Common myeloid progenitor, CD34-positive (primary cell): ENCODE measurements around the gene ZNF319.
A peak's percentile ranks its signal among the peaks of the same experiment; 100 is the strongest.

Experiments
- CTCF ChIA-PET: fragments of 350-600 bp; sonication (Branson Sonifier 250); formaldehyde crosslinking; loops from one replicate; lab custom pipeline; 2021; ENCODE audit warnings: antibody characterized with exemption; lab: Charles Lee
- POLR2A ChIA-PET: fragments of 350-600 bp; sonication (Branson Sonifier 250); formaldehyde crosslinking; loops from one replicate; lab custom pipeline; 2021; ENCODE audit warnings: antibody characterized with exemption; lab: Charles Lee
- DNase-seq, 3 donors: peaks; one replicate each; pipeline versions ENCODE4 v3.0.0 to v3.0.0-alpha.2; 2013
- H3K27ac ChIP-seq, 2 experiments: 1 replicate in 1 of 2; 2 replicates in 1 of 2; pipeline ENCODE4 v1.7.0; 2013; ENCODE audit warnings: inconsistent platforms in 2 of 2, low read length in 2 of 2, mild to moderate bottlenecking in 2 of 2, low read depth in 1 of 2, moderate library complexity in 1 of 2; ENCODE audit not compliant: severe bottlenecking in 2 of 2, insufficient read depth in 1 of 2, poor library complexity in 1 of 2
- H3K27me3 ChIP-seq, 5 experiments: replicated peaks in 2 of 5; 1 replicate in 3 of 5; 2 replicates in 2 of 5; pipeline versions ENCODE4 v1.6.1 to v1.7.0; 2013; ENCODE audit warnings: low read length in 4 of 5, mild to moderate bottlenecking in 2 of 5, moderate library complexity in 2 of 5, inconsistent platforms in 1 of 5; ENCODE audit not compliant: insufficient read depth in 5 of 5, control insufficient read depth in 4 of 5
- H3K36me3 ChIP-seq, 4 experiments: 1 replicate in 2 of 4; 2 replicates in 2 of 4; pipeline versions ENCODE4 v1.6.1 to v1.7.0; 2013; ENCODE audit warnings: low read length in 3 of 4, control low read depth in 1 of 4, mild to moderate bottlenecking in 1 of 4; ENCODE audit not compliant: control insufficient read depth in 4 of 4, insufficient read depth in 4 of 4
- H3K4me1 ChIP-seq, 4 experiments: 1 replicate in 3 of 4; 2 replicates in 1 of 4; pipeline versions ENCODE4 v1.6.1 to v1.7.1; 2013; ENCODE audit warnings: low read length in 3 of 4, mild to moderate bottlenecking in 3 of 4, control low read depth in 1 of 4, inconsistent platforms in 1 of 4, moderate library complexity in 1 of 4; ENCODE audit not compliant: control insufficient read depth in 4 of 4, insufficient read depth in 4 of 4; ENCODE audit errors: control extremely low read depth in 1 of 4
- H3K4me3 ChIP-seq, 7 experiments: 1 replicate in 4 of 7; 2 replicates in 3 of 7; pipeline versions ENCODE4 v1.5.1 to v1.7.0; 2013; ENCODE audit warnings: mild to moderate bottlenecking in 7 of 7, low read length in 6 of 7, moderate library complexity in 6 of 7, inconsistent platforms in 2 of 7, low read depth in 2 of 7, control low read depth in 1 of 7; ENCODE audit not compliant: insufficient read depth in 4 of 7, control insufficient read depth in 1 of 7; ENCODE audit errors: extremely low read depth in 1 of 7
- H3K9me3 ChIP-seq, 5 experiments: 1 replicate in 4 of 5; 2 replicates in 1 of 5; pipeline versions ENCODE4 v1.6.1 to v1.7.1; 2013; ENCODE audit warnings: low read length in 4 of 5, mild to moderate bottlenecking in 2 of 5, inconsistent platforms in 1 of 5, low read depth in 1 of 5, moderate library complexity in 1 of 5; ENCODE audit not compliant: control insufficient read depth in 4 of 5, insufficient read depth in 2 of 5; ENCODE audit errors: control extremely low read depth in 1 of 5
- whole genome bisulfite sequencing: methylation state at CpG from one replicate; pipeline ENCODE4 v1.1.5; 2013; ENCODE audit not compliant: insufficient coverage; 5-methylcytosine and 5-hydroxymethylcytosine counted together

Gene ZNF319

DNA sequence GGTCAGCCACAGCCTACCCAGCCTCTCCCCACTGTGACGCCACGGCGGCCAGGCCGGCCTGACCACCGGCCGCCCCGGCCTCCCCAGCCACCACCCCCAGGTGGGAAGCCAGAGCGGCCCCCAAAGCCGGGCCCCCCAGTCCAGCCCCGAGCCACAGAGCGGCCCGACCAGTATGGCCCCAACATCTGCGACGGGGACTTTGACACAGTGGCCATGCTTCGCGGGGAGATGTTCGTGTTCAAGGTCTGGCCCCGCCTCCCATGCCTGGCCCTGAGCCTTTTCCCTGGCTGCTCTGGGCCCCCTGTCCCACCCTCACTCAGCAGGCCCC, 41.1 kb upstream of the ZNF319 start:
- CTCF ChIA-PET, result no interaction called here

DNA sequence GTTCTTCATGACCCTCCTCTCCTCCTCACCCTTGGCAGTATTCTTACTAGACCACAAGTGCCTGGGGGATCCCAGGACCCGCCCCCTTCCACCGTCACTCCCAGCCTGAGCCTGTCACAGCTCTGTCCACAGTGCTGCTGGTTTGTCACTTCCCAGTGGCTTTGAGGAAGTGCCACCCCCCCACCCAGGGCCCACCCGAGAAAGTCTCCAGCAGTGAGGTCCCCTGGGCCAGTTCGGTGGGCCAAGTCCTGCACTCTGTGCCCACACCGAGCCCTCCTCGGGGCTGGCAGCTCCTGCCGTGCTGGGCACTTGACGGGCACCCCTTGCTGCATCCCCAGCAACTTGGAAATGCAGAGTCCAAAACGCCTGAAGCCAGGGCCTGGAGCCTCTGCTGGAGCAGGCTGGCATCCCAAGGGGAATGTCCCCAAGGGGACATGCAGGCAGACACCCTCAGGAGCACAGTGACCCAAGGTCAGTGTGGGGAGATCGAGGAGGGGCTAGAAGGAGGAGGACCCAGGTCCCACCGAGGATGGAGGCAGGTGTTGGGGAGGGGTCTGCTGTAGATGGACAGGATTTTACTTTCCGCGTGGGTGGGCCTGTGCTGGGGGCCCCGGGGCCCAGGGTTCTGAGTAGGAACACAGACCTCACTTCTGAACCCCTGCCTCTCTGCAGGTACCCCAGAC, 40.6 kb upstream of the ZNF319 start:
- Histone ChIP-seq H3K4me1 (peaks cover 0 to 1% (median 0%) of the 10 kb centered on the region in 4 experiments), H3K9me3 (no peaks in the 10 kb centered on the region), H3K27ac (no peak overlapping the region), H3K27me3 (no peaks in the 10 kb centered on the region), H3K4me3 (no peak overlapping the region), H3K36me3 (no peaks in the 10 kb centered on the region)
- ChIA-PET POLR2A (no interaction called here), CTCF (no interaction called here)
- peak in 1 of 3 donors; percentile 24 for DNase-seq
- WGBS, result 89% methylated on average over 12 of the region's 14 CpGs

More for the DNA sequence above, 41.1 kb upstream of the ZNF319 start:
- DNase-seq, result no peak
- POLR2A ChIA-PET, result no interaction called here
- Histone ChIP-seq H3K27ac (no peak overlapping the region), H3K4me3 (no peak overlapping the region), H3K27me3 (no peaks in the 10 kb centered on the region), H3K36me3 (no peaks in the 10 kb centered on the region), H3K9me3 (no peaks in the 10 kb centered on the region), H3K4me1 (peaks cover 0 to 6% (median 0%) of the 10 kb centered on the region in 4 experiments)
- WGBS, result 97% methylated on average over 12 of the region's 18 CpGs

DNA sequence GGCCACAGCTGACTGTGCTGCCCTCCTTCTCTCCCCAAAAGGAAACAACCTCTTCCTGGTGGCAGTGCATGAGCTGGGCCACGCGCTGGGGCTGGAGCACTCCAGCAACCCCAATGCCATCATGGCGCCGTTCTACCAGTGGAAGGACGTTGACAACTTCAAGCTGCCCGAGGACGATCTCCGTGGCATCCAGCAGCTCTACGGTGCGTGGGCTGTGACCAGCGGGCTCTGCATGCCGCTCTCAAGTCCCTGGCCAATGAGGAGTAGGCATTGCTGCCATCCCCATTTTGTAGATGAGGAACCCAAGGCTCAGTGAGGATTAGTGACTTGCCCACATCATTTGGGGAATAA, 40.0 kb upstream of the ZNF319 start:
- H3K27ac ChIP-seq, result no peak overlapping the region
- H3K9me3 ChIP-seq, result no peaks in the 10 kb centered on the region
- no peak for DNase-seq
- no peak overlapping the region for H3K4me3 ChIP-seq
- H3K36me3 ChIP-seq, result no peaks in the 10 kb centered on the region
- POLR2A ChIA-PET, result no interaction called here
- 96% methylated on average over 12 of the region's 12 CpGs for WGBS
- CTCF ChIA-PET, result interaction anchor here (1.4 kb wide), 1 partner anchor 17 kb away, joined by 3 read pairs; no protein-coding TSS in a partner anchor
- H3K27me3 ChIP-seq, result no peaks in the 10 kb centered on the region
- no peaks in the 10 kb centered on the region for H3K4me1 ChIP-seq

DNA sequence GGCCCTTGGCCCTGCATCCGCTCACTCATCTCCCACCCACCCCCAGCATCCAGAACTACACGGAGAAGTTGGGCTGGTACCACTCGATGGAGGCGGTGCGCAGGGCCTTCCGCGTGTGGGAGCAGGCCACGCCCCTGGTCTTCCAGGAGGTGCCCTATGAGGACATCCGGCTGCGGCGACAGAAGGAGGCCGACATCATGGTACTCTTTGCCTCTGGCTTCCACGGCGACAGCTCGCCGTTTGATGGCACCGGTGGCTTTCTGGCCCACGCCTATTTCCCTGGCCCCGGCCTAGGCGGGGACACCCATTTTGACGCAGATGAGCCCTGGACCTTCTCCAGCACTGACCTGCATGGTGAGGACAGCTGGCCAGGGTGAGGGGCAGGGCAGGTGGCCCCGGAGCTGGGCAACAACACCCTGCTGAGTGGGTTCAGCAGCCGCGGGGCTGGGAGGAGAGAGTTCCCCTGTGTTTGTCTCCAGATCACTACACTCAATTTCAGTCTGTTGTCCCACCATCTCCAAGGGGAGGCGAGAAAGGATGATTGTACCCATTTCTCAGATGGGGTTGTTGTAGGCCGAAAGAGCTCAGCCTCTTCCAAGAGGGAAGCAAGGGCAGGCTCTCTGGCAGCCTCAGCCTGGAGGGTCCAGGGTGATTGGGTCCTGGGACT, 39.5 kb upstream of the ZNF319 start:
- H3K9me3 ChIP-seq, result no peaks in the 10 kb centered on the region
- H3K27me3 ChIP-seq, result no peaks in the 10 kb centered on the region
- CTCF ChIA-PET, result interaction anchor here (1.4 to 1.5 kb wide), 2 partner anchors 9 to 16 kb away, joined by 3 read pairs; no protein-coding TSS in a partner anchor
- H3K36me3 ChIP-seq, result no peaks in the 10 kb centered on the region
- no peaks in the 10 kb centered on the region for H3K4me1 ChIP-seq
- 96% methylated on average over 20 of the region's 26 CpGs for WGBS
- POLR2A ChIA-PET, result interaction anchor here (0.6 kb wide), 1 partner anchor 13 kb away, joined by 3 read pairs; no protein-coding TSS in a partner anchor
- no peak overlapping the region for H3K27ac ChIP-seq
- DNase-seq, result no peak
- no peak overlapping the region for H3K4me3 ChIP-seq

DNA sequence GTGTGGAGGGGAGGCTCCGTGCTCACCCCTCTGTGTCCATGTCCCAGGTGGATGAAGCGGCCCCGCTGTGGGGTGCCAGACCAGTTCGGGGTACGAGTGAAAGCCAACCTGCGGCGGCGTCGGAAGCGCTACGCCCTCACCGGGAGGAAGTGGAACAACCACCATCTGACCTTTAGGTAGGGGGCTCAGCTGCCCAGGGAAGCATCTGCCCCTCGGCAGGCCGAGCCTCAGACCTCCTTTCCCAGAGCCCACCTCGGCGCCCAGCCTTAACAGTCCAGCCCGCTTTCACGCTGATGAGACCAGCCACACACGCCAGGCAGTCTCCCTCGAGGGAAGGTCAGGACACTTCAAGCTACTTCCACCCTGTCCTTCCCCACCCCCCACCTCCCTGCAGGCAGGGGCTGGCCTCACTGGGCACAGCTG, 37.8 kb upstream of the ZNF319 start:
- no peak overlapping the region for H3K27ac ChIP-seq
- no peak for DNase-seq
- POLR2A ChIA-PET, result no interaction called here
- WGBS, result 98% methylated on average over 20 of the region's 20 CpGs
- H3K36me3 ChIP-seq, result no peaks in the 10 kb centered on the region
- no peaks in the 10 kb centered on the region for H3K4me1 ChIP-seq
- H3K9me3 ChIP-seq, result no peaks in the 10 kb centered on the region
- no peak overlapping the region for H3K4me3 ChIP-seq
- H3K27me3 ChIP-seq, result no peaks in the 10 kb centered on the region
- CTCF ChIA-PET, result interaction anchor here (1.5 kb wide), 1 partner anchor 11 kb away, joined by 3 read pairs; no protein-coding TSS in a partner anchor

DNA sequence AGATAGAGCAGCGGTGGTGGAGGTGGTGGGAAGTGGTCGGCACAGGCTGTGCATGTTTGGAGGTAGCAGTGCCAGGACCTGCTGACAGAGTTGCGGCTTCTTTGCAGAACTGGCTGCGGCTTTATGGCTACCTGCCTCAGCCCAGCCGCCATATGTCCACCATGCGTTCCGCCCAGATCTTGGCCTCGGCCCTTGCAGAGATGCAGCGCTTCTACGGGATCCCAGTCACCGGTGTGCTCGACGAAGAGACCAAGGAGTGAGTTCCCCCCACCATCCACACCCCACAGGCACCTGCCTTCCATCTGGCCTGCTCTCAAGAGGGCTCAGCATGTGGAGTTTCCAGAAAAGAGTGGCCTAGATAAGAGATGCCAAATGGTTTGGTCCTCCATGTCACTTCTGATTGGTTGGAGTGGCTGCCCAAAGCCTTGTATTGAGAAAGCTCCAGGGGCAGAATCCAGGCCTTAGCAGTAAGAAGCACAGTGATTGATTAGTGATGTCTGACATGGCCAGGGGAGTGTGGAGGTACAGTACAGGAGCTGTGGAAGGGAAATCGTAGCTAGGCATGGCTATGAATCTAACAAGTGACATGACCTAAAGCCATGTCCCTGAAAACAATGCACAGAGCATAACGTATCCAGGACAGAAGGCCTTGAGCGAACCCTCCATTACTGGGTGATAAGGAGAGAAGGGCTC, 37.0 kb upstream of the ZNF319 start:
- no peaks in the 10 kb centered on the region for H3K27me3 ChIP-seq
- POLR2A ChIA-PET, result no interaction called here

DNA sequence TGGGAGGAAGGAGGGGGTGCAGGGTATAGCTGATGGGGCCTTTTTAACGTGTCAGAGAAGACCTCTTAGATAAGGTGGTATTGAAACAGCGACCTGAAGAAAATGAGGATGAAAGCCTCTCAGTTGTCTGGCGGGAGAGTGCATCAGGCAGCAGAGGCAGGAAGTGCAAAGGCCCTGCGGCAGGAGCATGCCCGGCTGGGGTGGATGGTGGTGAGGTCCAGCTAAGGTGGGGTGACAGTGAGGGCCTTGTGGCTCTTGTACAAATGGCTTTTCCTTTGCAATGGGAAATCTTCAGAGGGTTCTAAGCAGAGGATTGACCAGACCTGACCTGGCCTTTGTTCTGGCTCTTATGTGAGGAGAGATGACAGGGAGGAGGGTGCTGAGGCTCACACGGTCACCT, 36.5 kb upstream of the ZNF319 start:
- Histone ChIP-seq H3K9me3 (no peaks in the 10 kb centered on the region), H3K27me3 (no peaks in the 10 kb centered on the region), H3K27ac (no peak overlapping the region), H3K4me3 (no peak overlapping the region), H3K4me1 (no peaks in the 10 kb centered on the region), H3K36me3 (no peaks in the 10 kb centered on the region)
- DNase-seq, result no peak
- WGBS, result no CpG with 5 or more reads among the region's 6 CpGs
- ChIA-PET POLR2A (no interaction called here), CTCF (interaction anchor here (1.7 to 2.4 kb wide), 2 partner anchors 59 to 85 kb away, joined by 7 to 13 read pairs; no protein-coding TSS in a partner anchor)

More for the DNA sequence above, 37.0 kb upstream of the ZNF319 start:
- 98% methylated on average over 16 of the region's 16 CpGs for WGBS
- H3K27ac ChIP-seq, result no peak overlapping the region
- no peak overlapping the region for H3K4me3 ChIP-seq
- H3K9me3 ChIP-seq, result no peaks in the 10 kb centered on the region
- DNase-seq, result no peak
- no peaks in the 10 kb centered on the region for H3K36me3 ChIP-seq
- CTCF ChIA-PET, result interaction anchor here (2.4 kb wide), 1 partner anchor 84 kb away, joined by 13 read pairs; no protein-coding TSS in a partner anchor
- no peaks in the 10 kb centered on the region for H3K4me1 ChIP-seq
